Panc1 (cell line): ENCODE results near the gene WDR47. TPM values are rescaled to one million over a fixed set of nuclear protein-coding genes. Genes with fewer than 3 reads are reported as not detected.
"Not testable (repeated sequence)": the region's sequence is repeated elsewhere in the genome, so short reads cannot be mapped to it uniquely, and the experiment has no call there.

ENCODE experiments used
- ATAC-seq: fragments of 200-7000 bp; cut with Tn5 transposase; 2 replicates; pipeline ENCODE4 v1.9.1; 2020; ENCODE audit warnings: mild to moderate bottlenecking, moderate library complexity
- BruUV-seq: library from RNA; stranded (reverse); fragments of 400-500 nt; replicated peaks from 2 replicates; lab custom pipeline; 2021; lab: Mats Ljungman, UMichigan
- CTCF ChIA-PET: fragments of 300-600 bp; sonication (Branson Sonifier 250); formaldehyde crosslinking; loops from one replicate; lab custom pipeline; 2022; ENCODE audit warnings: antibody characterized with exemption; lab: Charles Lee
- POLR2A ChIA-PET: fragments of 300-600 bp; sonication (Branson Sonifier 250); formaldehyde crosslinking; loops from one replicate; lab custom pipeline; 2022; ENCODE audit warnings: antibody characterized with exemption; lab: Charles Lee
- DNase-seq: peaks from one replicate; pipeline ENCODE4 v3.0.0-alpha.2; 2010; ENCODE audit warnings: low read depth, low spot score
- H3K27ac ChIP-seq: 2 replicates; pipeline ENCODE4 v1.5.1; 2011; ENCODE audit warnings: mild to moderate bottlenecking, low read length, inconsistent platforms
- H3K27me3 ChIP-seq: fragments of 200-500 bp; sonication (Bioruptor generic); 2 replicates; pipeline ENCODE4 v1.6.0; 2014; ENCODE audit warnings: low read length, inconsistent platforms; ENCODE audit not compliant: control insufficient read depth, insufficient read depth
- H3K36me3 ChIP-seq: fragments of 200-500 bp; sonication (Bioruptor generic); 2 replicates; pipeline ENCODE4 v1.5.1; 2014; ENCODE audit warnings: inconsistent platforms, mild to moderate bottlenecking, low read length, moderate library complexity; ENCODE audit not compliant: control insufficient read depth, insufficient read depth
- H3K4me1 ChIP-seq: 2 replicates; pipeline ENCODE4 v1.5.1; 2011; ENCODE audit warnings: inconsistent platforms, mild to moderate bottlenecking, low read length, moderate library complexity; ENCODE audit not compliant: control insufficient read depth, insufficient read depth
- H3K4me3 ChIP-seq, 2 experiments: 2 replicates each; pipeline ENCODE4 v1.5.1; 2011 to 2012; ENCODE audit warnings: low read depth in 2 of 2, low read length in 2 of 2, mild to moderate bottlenecking in 2 of 2, inconsistent platforms in 1 of 2, moderate library complexity in 1 of 2
- H3K9me3 ChIP-seq: fragments of 200-500 bp; sonication (Bioruptor generic); 2 replicates; pipeline ENCODE4 v1.5.1; 2014; ENCODE audit warnings: low read depth, mild to moderate bottlenecking, inconsistent platforms, low read length, moderate library complexity; ENCODE audit not compliant: control insufficient read depth, insufficient read depth
- POLR2AphosphoS5 ChIP-seq: IDR thresholded peaks from 2 replicates; pipeline ENCODE4 v1.6.1; 2012; ENCODE audit warnings: mild to moderate bottlenecking, low read depth, low read length, moderate library complexity
- REST ChIP-seq, 2 experiments: IDR thresholded peaks; 2 replicates each; pipeline ENCODE4 v1.6.1; 2011 to 2012; ENCODE audit warnings: low read depth in 2 of 2, control low read depth in 1 of 2, low read length in 1 of 2, mild to moderate bottlenecking in 1 of 2, moderate library complexity in 1 of 2; ENCODE audit not compliant: insufficient read depth in 1 of 2
- SIN3A ChIP-seq: IDR thresholded peaks from 2 replicates; pipeline ENCODE4 v1.6.1; 2012; ENCODE audit warnings: low read depth, mild to moderate bottlenecking, low read length, moderate library complexity, borderline replicate concordance; ENCODE audit not compliant: insufficient read depth
- TCF7L2 ChIP-seq: IDR thresholded peaks from 2 replicates; pipeline ENCODE4 v1.6.1; 2011; ENCODE audit warnings: mild to moderate bottlenecking, low read depth, low read length, inconsistent platforms
- in situ Hi-C: cut with HindIII; loops from 2 replicates; pipeline ENCODE4 v1.10.0; 2016; ENCODE audit warnings: low sequenced_read_pairs, low pct_unique_long_range_greater_than_20kb
- intact Hi-C: fragments of 100-400 bp; cut with micrococcal nuclease; formaldehyde crosslinking; loops from one replicate; pipeline ENCODE4 v1.10.0; 2022; ENCODE audit not compliant: unreplicated experiment
- total RNA-seq: library from RNA; stranded (reverse); gene quantifications from one replicate; pipeline ENCODE4 v1.2.1, GENCODE V29; 2021; ENCODE audit not compliant: unreplicated experiment
- TF ChIP-seq, protein P1 (sequence below): fragments of 450-650 bp; IDR thresholded peaks from 2 replicates; pipeline ENCODE4 v1.5.1; 2017; ENCODE audit warnings: mild to moderate bottlenecking

The WDR47 gene
- total RNA-seq, 1 experiment from 2014 or later, result 9.6 TPM

DNA sequence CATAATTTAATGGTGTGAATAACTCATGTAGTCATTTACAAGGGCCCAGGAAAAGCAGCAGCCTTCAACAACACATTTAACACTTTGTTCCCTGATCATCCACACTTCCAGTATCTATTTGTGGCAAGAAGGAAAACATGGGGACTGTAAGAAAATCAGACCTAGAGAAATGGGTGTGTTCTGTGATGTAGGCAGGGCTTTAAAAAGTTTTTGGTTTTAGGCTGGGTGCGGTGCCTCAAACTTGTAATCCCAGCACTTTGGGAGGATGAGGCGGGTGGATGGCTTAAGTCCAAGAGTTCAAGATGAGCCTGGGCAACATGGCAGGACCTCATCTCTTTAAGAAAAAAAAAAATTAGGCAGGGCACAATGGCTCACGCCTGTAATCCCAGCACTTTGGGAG, 14.2 kb upstream of the WDR47 start:
- DNase-seq (no peak), ATAC-seq (no peak)
- TF ChIP-seq REST (IDR thresholded peaks at IDR 0.05; ENCODE audit: insufficient read depth in 1 of 2, low read depth in 2 of 2, low read length in 1 of 2), result no peak
- TF ChIP-seq, protein P1, sequence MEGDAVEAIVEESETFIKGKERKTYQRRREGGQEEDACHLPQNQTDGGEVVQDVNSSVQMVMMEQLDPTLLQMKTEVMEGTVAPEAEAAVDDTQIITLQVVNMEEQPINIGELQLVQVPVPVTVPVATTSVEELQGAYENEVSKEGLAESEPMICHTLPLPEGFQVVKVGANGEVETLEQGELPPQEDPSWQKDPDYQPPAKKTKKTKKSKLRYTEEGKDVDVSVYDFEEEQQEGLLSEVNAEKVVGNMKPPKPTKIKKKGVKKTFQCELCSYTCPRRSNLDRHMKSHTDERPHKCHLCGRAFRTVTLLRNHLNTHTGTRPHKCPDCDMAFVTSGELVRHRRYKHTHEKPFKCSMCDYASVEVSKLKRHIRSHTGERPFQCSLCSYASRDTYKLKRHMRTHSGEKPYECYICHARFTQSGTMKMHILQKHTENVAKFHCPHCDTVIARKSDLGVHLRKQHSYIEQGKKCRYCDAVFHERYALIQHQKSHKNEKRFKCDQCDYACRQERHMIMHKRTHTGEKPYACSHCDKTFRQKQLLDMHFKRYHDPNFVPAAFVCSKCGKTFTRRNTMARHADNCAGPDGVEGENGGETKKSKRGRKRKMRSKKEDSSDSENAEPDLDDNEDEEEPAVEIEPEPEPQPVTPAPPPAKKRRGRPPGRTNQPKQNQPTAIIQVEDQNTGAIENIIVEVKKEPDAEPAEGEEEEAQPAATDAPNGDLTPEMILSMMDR, result no peak
- no peak for TF ChIP-seq SIN3A
- no peak for TF ChIP-seq POLR2AphosphoS5
- TF ChIP-seq TCF7L2, result no peak
- Histone ChIP-seq H3K9me3 (no peaks in the 10 kb centered on the region), H3K27ac (no peak overlapping the region), H3K4me1 (no peaks in the 10 kb centered on the region), H3K4me3 (no peak overlapping the region), H3K36me3 (no peaks in the 10 kb centered on the region), H3K27me3 (no peaks in the 10 kb centered on the region)
- intact Hi-C loops (no loop called here), in situ Hi-C loops (no loop called here)
- POLR2A ChIA-PET, result no interaction called here
- CTCF ChIA-PET, result no interaction called here
- no TSS peak for BruUV-seq

- H3K27me3 ChIP-seq, H3K27ac ChIP-seq, H3K4me3 ChIP-seq, H3K4me1 ChIP-seq, BruUV-seq, H3K36me3 ChIP-seq, CTCF ChIA-PET, POLR2A ChIA-PET, H3K9me3 ChIP-seq, DNase-seq, intact Hi-C loops, ATAC-seq, in situ Hi-C loops: not testable (repeated sequence)
Measured at GRCh38 chr1:109052145-109052544, 10.2 kb upstream of the WDR47 start.

DNA sequence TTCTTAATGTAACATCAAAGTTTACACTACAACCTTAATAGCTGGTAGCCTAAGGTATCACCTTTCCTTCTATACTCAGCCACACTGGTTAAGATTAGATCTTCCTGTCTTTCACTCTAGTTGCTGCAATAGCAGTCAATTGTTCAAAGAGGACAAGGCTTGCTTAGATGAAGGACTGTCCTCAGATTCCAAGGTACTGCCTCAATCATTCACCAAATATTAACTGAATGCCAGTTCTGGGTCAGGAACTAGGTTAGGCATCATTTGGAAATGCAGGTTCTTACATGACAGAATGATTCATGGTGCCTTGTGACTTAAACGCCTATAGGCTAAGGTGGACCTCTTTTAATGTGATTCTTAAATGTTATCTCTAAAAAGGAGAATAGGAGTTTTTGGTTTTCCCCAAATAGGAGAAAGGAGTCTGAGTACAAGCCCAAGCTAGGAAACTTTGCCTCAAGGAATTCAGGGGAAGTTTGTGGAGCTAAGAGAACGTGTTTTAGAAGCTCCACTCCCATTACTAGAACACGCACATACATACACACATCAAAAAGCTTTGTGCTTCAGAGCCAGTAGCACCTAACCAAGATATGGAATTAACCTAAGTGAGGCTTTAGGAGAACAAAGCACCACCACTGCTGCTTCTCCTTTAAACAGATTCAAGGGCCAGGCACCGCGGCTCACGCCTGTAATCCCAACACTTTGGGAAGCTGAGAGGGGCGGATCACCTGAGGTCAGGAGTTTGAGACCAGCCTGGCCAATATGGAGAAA, 8.5 kb upstream of the WDR47 start:
- no TSS peak for BruUV-seq
- ATAC-seq (no peak; the same call in 1 of the 2 replicates), DNase-seq (no peak)
- Histone ChIP-seq H3K27ac (no peak overlapping the region), H3K27me3 (no peaks in the 10 kb centered on the region), H3K36me3 (no peaks in the 10 kb centered on the region), H3K4me3 (no peak overlapping the region), H3K4me1 (no peaks in the 10 kb centered on the region), H3K9me3 (no peaks in the 10 kb centered on the region)
- TF ChIP-seq REST (IDR thresholded peaks at IDR 0.05; ENCODE audit: insufficient read depth in 1 of 2, low read depth in 2 of 2, low read length in 1 of 2), result no peak
- TF ChIP-seq TCF7L2, result no peak
- no peak for TF ChIP-seq SIN3A
- TF ChIP-seq, protein P1, result no peak
- no peak for TF ChIP-seq POLR2AphosphoS5
- CTCF ChIA-PET, result no interaction called here
- POLR2A ChIA-PET, result no interaction called here
- in situ Hi-C loops (no loop called here), intact Hi-C loops (no loop called here)
